Nephron (organoid): ENCODE results near the gene POU6F2.

ENCODE experiments used
- H3K27ac Mint-ChIP-seq, 3 experiments: 2 replicates each; pipeline ENCODE4 v1.8.0; 2020; ENCODE audit warnings: mixed read lengths in 3 of 3, mild to moderate bottlenecking in 2 of 3, moderate library complexity in 1 of 3
- H3K27me3 Mint-ChIP-seq: 2 replicates; pipeline ENCODE4 v1.8.0; 2021; ENCODE audit warnings: low read depth, mild to moderate bottlenecking, moderate library complexity, mixed read lengths
- H3K36me3 Mint-ChIP-seq: 2 replicates; pipeline ENCODE4 v1.8.0; 2020; ENCODE audit warnings: low read depth, mixed read lengths
- H3K4me1 Mint-ChIP-seq: 2 replicates; pipeline ENCODE4 v1.8.0; 2020; ENCODE audit warnings: mixed read lengths
- H3K4me3 Mint-ChIP-seq, 3 experiments: 2 replicates each; pipeline ENCODE4 v1.8.0; 2020; ENCODE audit warnings: mild to moderate bottlenecking in 3 of 3, mixed read lengths in 3 of 3, moderate library complexity in 2 of 3
- H3K9me3 Mint-ChIP-seq: 2 replicates; pipeline ENCODE4 v1.8.0; 2020; ENCODE audit warnings: mixed read lengths
- CTCF ChIP-seq, 3 experiments: fragments of 200-600 bp; sonication (generic); IDR thresholded peaks; one replicate each; pipeline ENCODE4 v1.5.0; 2021; ENCODE audit warnings: antibody characterized with exemption in 3 of 3; ENCODE audit not compliant: unreplicated experiment in 3 of 3

POU6F2 gene

GRCh38 chr7:39152701-39153100 is 175.0 kb downstream of the POU6F2 start:
- H3K4me1 Mint-ChIP-seq, result no peaks in the 10 kb centered on the region
- H3K36me3 Mint-ChIP-seq, result no peaks in the 10 kb centered on the region
- H3K27me3 Mint-ChIP-seq, result no peaks in the 10 kb centered on the region

GRCh38 chr7:39153113-39153512 is 175.4 kb downstream of the POU6F2 start:
- no peak for TF ChIP-seq CTCF (IDR thresholded peaks at IDR 0.05; ENCODE audit: unreplicated experiment in 3 of 3)
- H3K4me1 Mint-ChIP-seq, result no peaks in the 10 kb centered on the region
- H3K9me3 Mint-ChIP-seq, result no peaks in the 10 kb centered on the region
- no peaks in the 10 kb centered on the region for H3K36me3 Mint-ChIP-seq
- H3K27me3 Mint-ChIP-seq, result no peaks in the 10 kb centered on the region
- H3K4me3 Mint-ChIP-seq, result no peak overlapping the region
- H3K27ac Mint-ChIP-seq, result no peak overlapping the region

More at GRCh38 chr7:39152701-39153100, 175.0 kb downstream of the POU6F2 start:
- Mint-ChIP-seq H3K4me3 (no peak overlapping the region), H3K27ac (no peak overlapping the region), H3K9me3 (no peaks in the 10 kb centered on the region)
- no peak for TF ChIP-seq CTCF (IDR thresholded peaks at IDR 0.05; ENCODE audit: unreplicated experiment in 3 of 3)

GRCh38 chr7:39153647-39154046 is 175.9 kb downstream of the POU6F2 start:
- TF ChIP-seq CTCF (IDR thresholded peaks at IDR 0.05; ENCODE audit: unreplicated experiment in 3 of 3), result no peak
- no peaks in the 10 kb centered on the region for H3K4me1 Mint-ChIP-seq
- H3K27ac Mint-ChIP-seq, result no peak overlapping the region
- H3K4me3 Mint-ChIP-seq, result no peak overlapping the region
- H3K27me3 Mint-ChIP-seq, result no peaks in the 10 kb centered on the region
- H3K9me3 Mint-ChIP-seq, result no peaks in the 10 kb centered on the region
- no peaks in the 10 kb centered on the region for H3K36me3 Mint-ChIP-seq

GRCh38 chr7:39154815-39155214 is 177.1 kb downstream of the POU6F2 start:
- TF ChIP-seq CTCF (IDR thresholded peaks at IDR 0.05; ENCODE audit: unreplicated experiment in 3 of 3), result no peak
- Mint-ChIP-seq H3K9me3 (no peaks in the 10 kb centered on the region), H3K27ac (no peak overlapping the region), H3K4me3 (no peak overlapping the region), H3K36me3 (no peaks in the 10 kb centered on the region), H3K4me1 (no peaks in the 10 kb centered on the region), H3K27me3 (no peaks in the 10 kb centered on the region)

GRCh38 chr7:39158367-39158766 is 180.7 kb downstream of the POU6F2 start:
- TF ChIP-seq CTCF (IDR thresholded peaks at IDR 0.05; ENCODE audit: unreplicated experiment in 3 of 3), result no peak
- no peaks in the 10 kb centered on the region for H3K4me1 Mint-ChIP-seq
- H3K9me3 Mint-ChIP-seq, result no peaks in the 10 kb centered on the region
- H3K36me3 Mint-ChIP-seq, result no peaks in the 10 kb centered on the region
- no peaks in the 10 kb centered on the region for H3K27me3 Mint-ChIP-seq
- no peak overlapping the region for H3K27ac Mint-ChIP-seq
- no peak overlapping the region for H3K4me3 Mint-ChIP-seq

GRCh38 chr7:39161903-39162302 is 184.2 kb downstream of the POU6F2 start:
- TF ChIP-seq CTCF (IDR thresholded peaks at IDR 0.05; ENCODE audit: unreplicated experiment in 3 of 3), result no peak
- Mint-ChIP-seq H3K4me1 (no peaks in the 10 kb centered on the region), H3K36me3 (no peaks in the 10 kb centered on the region), H3K4me3 (no peak overlapping the region), H3K27me3 (no peaks in the 10 kb centered on the region), H3K9me3 (no peaks in the 10 kb centered on the region), H3K27ac (no peak overlapping the region)
